ENCODE measurements around the gene KRT1.

DNA sequence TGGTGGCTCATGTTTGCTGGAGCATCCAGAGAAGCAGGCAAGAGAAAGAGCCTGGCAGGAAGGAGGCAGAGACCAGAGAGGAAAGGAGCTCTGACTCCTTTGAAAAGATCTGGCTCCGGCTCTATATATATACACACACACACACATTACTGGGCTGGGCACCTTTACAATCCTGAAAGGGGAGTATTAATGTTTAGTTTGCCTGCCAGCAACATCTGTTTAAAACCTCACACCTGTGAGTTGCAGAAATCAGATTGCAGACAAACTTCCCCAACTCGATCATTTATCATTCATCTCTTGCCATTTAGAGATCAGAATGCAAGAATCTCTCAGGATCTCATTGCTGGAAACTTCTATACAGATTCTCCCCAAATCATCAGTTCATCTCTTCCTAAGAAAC is 23.2 kb upstream of the KRT1 start, which contains the start of gene KRT77:
- TF ChIP-seq, protein P1, sequence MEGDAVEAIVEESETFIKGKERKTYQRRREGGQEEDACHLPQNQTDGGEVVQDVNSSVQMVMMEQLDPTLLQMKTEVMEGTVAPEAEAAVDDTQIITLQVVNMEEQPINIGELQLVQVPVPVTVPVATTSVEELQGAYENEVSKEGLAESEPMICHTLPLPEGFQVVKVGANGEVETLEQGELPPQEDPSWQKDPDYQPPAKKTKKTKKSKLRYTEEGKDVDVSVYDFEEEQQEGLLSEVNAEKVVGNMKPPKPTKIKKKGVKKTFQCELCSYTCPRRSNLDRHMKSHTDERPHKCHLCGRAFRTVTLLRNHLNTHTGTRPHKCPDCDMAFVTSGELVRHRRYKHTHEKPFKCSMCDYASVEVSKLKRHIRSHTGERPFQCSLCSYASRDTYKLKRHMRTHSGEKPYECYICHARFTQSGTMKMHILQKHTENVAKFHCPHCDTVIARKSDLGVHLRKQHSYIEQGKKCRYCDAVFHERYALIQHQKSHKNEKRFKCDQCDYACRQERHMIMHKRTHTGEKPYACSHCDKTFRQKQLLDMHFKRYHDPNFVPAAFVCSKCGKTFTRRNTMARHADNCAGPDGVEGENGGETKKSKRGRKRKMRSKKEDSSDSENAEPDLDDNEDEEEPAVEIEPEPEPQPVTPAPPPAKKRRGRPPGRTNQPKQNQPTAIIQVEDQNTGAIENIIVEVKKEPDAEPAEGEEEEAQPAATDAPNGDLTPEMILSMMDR (IDR thresholded peaks at IDR 0.05), result no peak
- TF ChIP-seq POLR2AphosphoS5 (IDR thresholded peaks at IDR 0.05) (no peak), POLR2A (IDR thresholded peaks at IDR 0.05) (no peak)
